Measurements from ENCODE around the gene EXTL2. TPM values are rescaled to one million over a fixed set of nuclear protein-coding genes. Genes with fewer than 3 reads are reported as not detected.
"Not testable (repeated sequence)": the region's sequence is repeated elsewhere in the genome, so short reads cannot be mapped to it uniquely, and the experiment has no call there.

The EXTL2 gene
- total RNA-seq, 6 experiments from 2014 or later, result 5.2 to 8.7 (median 7.4) TPM

GRCh38 chr1:100862591-100862990 lies 32.1 kb downstream of the EXTL2 start:
- intact Hi-C loops (cut with DNase I), result loop anchor here (10.0 kb wide), 3 partner anchors 258 to 1048 kb away; no protein-coding TSS in a partner anchor
- Histone ChIP-seq H3K9me3 (no peaks in the 10 kb centered on the region), H3K36me3 (no peaks in the 10 kb centered on the region), H3K27ac (no peak overlapping the region), H3K4me3 (no peak overlapping the region), H3K4me1 (no peaks in the 10 kb centered on the region), H3K27me3 (no peaks in the 10 kb centered on the region)
- DNase-seq, result no peak
- TF ChIP-seq CTCF (IDR thresholded peaks at IDR 0.05) (no peak), POLR2A (IDR thresholded peaks at IDR 0.05) (no peak)
- no peak for ATAC-seq
- WGBS (ENCODE audit: insufficient coverage, low coverage, low lambda C conversion rate, missing lambda C conversion rate), result 81% methylated on average over 2 of the region's 2 CpGs

- ATAC-seq (no peak), DNase-seq (no peak)
- intact Hi-C loops (cut with DNase I), result loop anchor here (10.0 kb wide), 3 partner anchors 257 to 1047 kb away; no protein-coding TSS in a partner anchor
- no peak overlapping the region for H3K27ac ChIP-seq
- 83% methylated on average over 1 of the region's 1 CpG for WGBS (ENCODE audit: insufficient coverage, low coverage, low lambda C conversion rate, missing lambda C conversion rate)
- no peaks in the 10 kb centered on the region for H3K9me3 ChIP-seq
- H3K4me1 ChIP-seq, result no peaks in the 10 kb centered on the region
- no peaks in the 10 kb centered on the region for H3K27me3 ChIP-seq
- TF ChIP-seq POLR2A (IDR thresholded peaks at IDR 0.05), result no peak
- no peak for TF ChIP-seq CTCF (IDR thresholded peaks at IDR 0.05)
- H3K4me3 ChIP-seq, result no peak overlapping the region
- no peaks in the 10 kb centered on the region for H3K36me3 ChIP-seq
Observed at GRCh38 chr1:100861379-100861778, 33.3 kb downstream of the EXTL2 start.

GRCh38 chr1:100860397-100860991 lies 34.1 kb downstream of the EXTL2 start:
- no peak for DNase-seq
- intact Hi-C loops (cut with DNase I), result loop anchor here (10.0 kb wide), 3 partner anchors 256 to 1046 kb away; no protein-coding TSS in a partner anchor
- TF ChIP-seq POLR2A (IDR thresholded peaks at IDR 0.05), result no peak
- TF ChIP-seq CTCF (IDR thresholded peaks at IDR 0.05), result no peak
- H3K27ac ChIP-seq, result no peak overlapping the region
- H3K27me3 ChIP-seq, result no peaks in the 10 kb centered on the region
- no peaks in the 10 kb centered on the region for H3K36me3 ChIP-seq
- no peak overlapping the region for H3K4me3 ChIP-seq
- H3K4me1 ChIP-seq, result no peaks in the 10 kb centered on the region
- no peaks in the 10 kb centered on the region for H3K9me3 ChIP-seq
- ATAC-seq, result no peak
- 69% methylated on average over 3 of the region's 3 CpGs for WGBS (ENCODE audit: insufficient coverage, low coverage, low lambda C conversion rate, missing lambda C conversion rate)

GRCh38 chr1:100855116-100855515 lies 39.5 kb downstream of the EXTL2 start:
- DNase-seq; ATAC-seq; H3K4me3 ChIP-seq; intact Hi-C loops (cut with DNase I); H3K4me1 ChIP-seq; H3K27me3 ChIP-seq; H3K36me3 ChIP-seq; H3K9me3 ChIP-seq; H3K27ac ChIP-seq: not testable (repeated sequence)

- no peak overlapping the region for H3K27ac ChIP-seq
- H3K9me3 ChIP-seq, result no peaks in the 10 kb centered on the region
- H3K36me3 ChIP-seq, result no peaks in the 10 kb centered on the region
- H3K4me1 ChIP-seq, result no peaks in the 10 kb centered on the region
- ATAC-seq (no peak), DNase-seq (no peak)
- H3K4me3 ChIP-seq, result no peak overlapping the region
- TF ChIP-seq POLR2A (IDR thresholded peaks at IDR 0.05), result no peak
- TF ChIP-seq CTCF (IDR thresholded peaks at IDR 0.05), result no peak
- intact Hi-C loops (cut with DNase I), result no loop called here
- H3K27me3 ChIP-seq, result no peaks in the 10 kb centered on the region
- WGBS (ENCODE audit: insufficient coverage, low coverage, low lambda C conversion rate, missing lambda C conversion rate), result 85% methylated on average over 3 of the region's 3 CpGs
Observed at GRCh38 chr1:100852976-100853375, 41.7 kb downstream of the EXTL2 start.

Measured in right lobe of liver (tissue), 6 donors.